ENCODE measurements around the gene CACNG6.

Gene CACNG6

DNA sequence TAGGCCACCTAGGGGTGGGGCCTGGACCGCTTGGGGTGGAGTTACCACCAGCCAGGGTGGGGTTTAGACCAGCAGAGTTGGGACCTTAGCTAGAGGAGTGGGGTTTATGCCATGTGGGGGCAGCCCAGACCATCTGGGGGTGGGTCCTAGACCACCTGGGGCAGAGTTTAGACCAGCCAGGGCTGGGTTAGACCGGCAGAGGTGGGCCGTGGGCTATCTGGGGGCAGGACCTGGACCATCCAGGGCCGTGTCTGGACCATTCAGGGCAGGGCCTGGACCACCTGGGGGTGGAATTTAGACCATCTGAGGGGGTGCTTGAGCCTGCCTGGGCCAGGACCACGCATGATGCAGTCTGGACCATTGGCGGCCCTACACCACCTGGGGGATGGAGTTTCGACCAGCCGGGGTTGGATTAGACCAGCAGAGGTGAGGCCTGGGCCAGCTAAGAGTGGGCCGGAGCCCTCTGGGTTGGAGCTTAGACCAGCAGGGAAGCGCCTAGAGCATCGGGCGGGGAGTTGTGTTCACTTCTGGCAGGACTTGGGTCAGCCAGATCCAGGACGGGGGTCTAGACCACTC, 10.0 kb upstream of the CACNG6 start:
- no peak for TF ChIP-seq CTCF (IDR thresholded peaks at IDR 0.05)
- Mint-ChIP-seq H3K4me1 (peaks cover 29% of the 10 kb centered on the region), H3K27me3 (ENCODE audit: low read depth, poor library complexity) (peaks cover 50% of the 10 kb centered on the region), H3K9me3 (peaks cover 16% of the 10 kb centered on the region), H3K27ac (no peak overlapping the region), H3K36me3 (ENCODE audit: low read depth) (no peaks in the 10 kb centered on the region), H3K4me3 (peak overlapping the region; percentile 85)
- no peak for DNase-seq

- DNase-seq: peak; percentile 47
- H3K9me3 Mint-ChIP-seq: peaks cover 16% of the 10 kb centered on the region
- H3K36me3 Mint-ChIP-seq (ENCODE audit: low read depth): no peaks in the 10 kb centered on the region
- H3K27me3 Mint-ChIP-seq (ENCODE audit: low read depth, poor library complexity): peaks cover 49% of the 10 kb centered on the region
- H3K27ac Mint-ChIP-seq: no peak overlapping the region
- peaks cover 29% of the 10 kb centered on the region for H3K4me1 Mint-ChIP-seq
- no peak overlapping the region for H3K4me3 Mint-ChIP-seq
- no peak for TF ChIP-seq CTCF (IDR thresholded peaks at IDR 0.05)
Observed at GRCh38 chr19:53982001-53982451, 9.4 kb upstream of the CACNG6 start.

DNA sequence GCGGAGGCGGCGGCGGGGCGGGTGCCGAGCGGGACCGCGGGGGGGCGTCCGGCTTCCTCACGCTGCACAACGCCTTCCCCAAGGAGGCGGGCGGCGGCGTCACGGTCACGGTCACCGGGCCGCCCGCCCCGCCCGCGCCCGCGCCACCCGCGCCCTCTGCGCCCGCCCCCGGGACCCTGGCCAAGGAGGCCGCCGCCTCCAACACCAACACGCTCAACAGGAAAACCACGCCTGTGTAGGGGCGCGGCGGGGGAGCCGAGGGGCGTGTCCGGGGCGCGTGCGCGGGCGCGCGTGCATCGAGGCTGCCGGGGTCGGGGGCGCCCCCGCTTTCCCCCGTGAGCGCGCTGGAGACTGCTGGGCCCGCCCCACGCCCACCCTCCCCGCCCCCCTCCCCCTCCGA, 8.8 kb upstream of the CACNG6 start:
- H3K4me1 Mint-ChIP-seq: peaks cover 26% of the 10 kb centered on the region
- no peak overlapping the region for H3K4me3 Mint-ChIP-seq
- peaks cover 15% of the 10 kb centered on the region for H3K9me3 Mint-ChIP-seq
- no peak for TF ChIP-seq CTCF (IDR thresholded peaks at IDR 0.05)
- H3K27ac Mint-ChIP-seq: no peak overlapping the region
- DNase-seq: peak; percentile 66
- peaks cover 46% of the 10 kb centered on the region for H3K27me3 Mint-ChIP-seq (ENCODE audit: low read depth, poor library complexity)
- no peaks in the 10 kb centered on the region for H3K36me3 Mint-ChIP-seq (ENCODE audit: low read depth)

GRCh38 chr19:53983457-53984289, 7.8 kb upstream of the CACNG6 start:
- TF ChIP-seq CTCF (IDR thresholded peaks at IDR 0.05): no peak
- no peak overlapping the region for H3K27ac Mint-ChIP-seq
- peaks cover 11% of the 10 kb centered on the region for H3K9me3 Mint-ChIP-seq
- no peak for DNase-seq
- H3K36me3 Mint-ChIP-seq (ENCODE audit: low read depth): no peaks in the 10 kb centered on the region
- peaks cover 36% of the 10 kb centered on the region for H3K27me3 Mint-ChIP-seq (ENCODE audit: low read depth, poor library complexity)
- H3K4me3 Mint-ChIP-seq: no peak overlapping the region
- H3K4me1 Mint-ChIP-seq: peaks cover 23% of the 10 kb centered on the region

DNA sequence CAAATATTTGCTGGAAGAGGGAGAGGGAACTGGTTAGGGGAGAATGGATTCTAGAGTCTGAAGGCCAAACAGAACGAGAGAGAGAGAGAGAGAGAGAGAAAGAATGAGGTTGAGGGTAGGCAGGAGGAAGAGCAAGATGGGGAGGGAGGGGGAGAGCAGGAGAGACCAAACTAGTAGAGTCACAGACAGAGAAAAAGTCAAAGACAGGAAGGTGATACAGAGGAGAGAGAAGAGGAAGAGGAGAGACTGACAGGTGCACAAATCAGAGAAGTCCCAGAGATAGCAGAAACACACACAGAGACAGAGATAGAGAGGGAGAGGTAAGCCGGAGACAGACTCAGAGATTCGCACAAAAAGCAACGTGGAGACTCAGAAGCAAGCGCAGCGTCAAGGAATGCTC, 5.6 kb upstream of the CACNG6 start:
- Mint-ChIP-seq H3K4me1 (peaks cover 15% of the 10 kb centered on the region), H3K27me3 (ENCODE audit: low read depth, poor library complexity) (peaks cover 22% of the 10 kb centered on the region), H3K36me3 (ENCODE audit: low read depth) (no peaks in the 10 kb centered on the region), H3K9me3 (no peaks in the 10 kb centered on the region), H3K4me3 (no peak overlapping the region), H3K27ac (no peak overlapping the region)
- DNase-seq: no peak
- TF ChIP-seq CTCF (IDR thresholded peaks at IDR 0.05): no peak
